ENCODE results near the gene RAD9A. TPM values are rescaled to one million over a fixed set of nuclear protein-coding genes. Genes with fewer than 3 reads are reported as not detected.
A peak's percentile ranks its signal among the peaks of the same experiment; 100 is the strongest.

RAD9A gene
- total RNA-seq, 1 donor: 7.6 TPM

DNA sequence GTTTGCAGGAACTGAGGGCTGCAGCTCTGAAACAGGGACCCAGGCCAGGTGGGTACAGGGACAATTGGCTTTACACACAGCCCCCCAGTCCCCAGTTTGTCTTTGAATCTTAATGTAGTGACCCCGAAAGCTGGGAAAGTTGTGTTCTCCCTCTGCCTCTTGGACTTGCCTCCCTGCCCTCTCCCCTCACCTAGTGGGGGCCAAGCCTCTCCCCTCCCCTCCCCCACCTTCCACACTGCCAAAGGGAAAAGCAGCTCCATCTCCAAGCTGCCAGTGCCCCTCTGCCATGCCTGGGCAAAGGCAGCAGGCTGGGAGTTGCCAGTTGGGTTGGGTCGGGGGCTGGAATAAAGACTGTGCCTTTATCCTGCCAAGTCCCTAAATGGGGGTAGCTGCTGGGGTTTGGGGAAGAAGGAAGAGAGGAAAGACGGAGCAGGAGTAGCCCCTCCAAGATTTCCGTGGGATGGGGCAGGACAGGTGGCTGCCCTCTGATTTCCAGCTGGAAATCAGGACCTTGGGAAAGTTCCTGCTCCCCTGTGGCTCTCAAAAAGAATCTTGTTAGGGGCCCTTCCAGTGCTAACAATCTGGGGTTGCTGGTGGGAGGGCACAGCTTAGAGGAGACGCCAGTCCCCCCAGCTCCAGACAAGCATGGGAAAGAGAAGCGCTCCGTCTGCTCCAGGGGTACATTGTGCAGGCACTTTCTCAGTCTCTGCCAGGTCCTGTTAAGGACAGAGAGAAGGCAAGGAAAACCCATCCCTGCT lies 15.5 kb upstream of the RAD9A start:
- Histone ChIP-seq H3K36me3 (ENCODE audit: insufficient read depth, low read length) (no peaks in the 10 kb centered on the region), H3K27me3 (ENCODE audit: insufficient read depth, low read length) (no peaks in the 10 kb centered on the region), H3K4me1 (ENCODE audit: insufficient read depth, low read length) (peaks cover 46% of the 10 kb centered on the region), H3K79me2 (ENCODE audit: insufficient read depth, low read length) (peaks cover 17% of the 10 kb centered on the region), H3K27ac (ENCODE audit: low read depth, low read length) (no peak overlapping the region), H2AFZ (ENCODE audit: low read length) (no peak overlapping the region), H3K4me3 (ENCODE audit: insufficient read depth, low read length) (no peak overlapping the region), H4K20me1 (ENCODE audit: insufficient read depth, low read length) (peaks cover 7% of the 10 kb centered on the region), H3K4me2 (ENCODE audit: insufficient read depth, low read length) (no peak overlapping the region), H3K9me3 (ENCODE audit: low read depth, low read length) (no peaks in the 10 kb centered on the region)
- peak; percentile 64 for DNase-seq (ENCODE audit: insufficient read length, low spot score, missing footprints)
- TF ChIP-seq, protein P1, sequence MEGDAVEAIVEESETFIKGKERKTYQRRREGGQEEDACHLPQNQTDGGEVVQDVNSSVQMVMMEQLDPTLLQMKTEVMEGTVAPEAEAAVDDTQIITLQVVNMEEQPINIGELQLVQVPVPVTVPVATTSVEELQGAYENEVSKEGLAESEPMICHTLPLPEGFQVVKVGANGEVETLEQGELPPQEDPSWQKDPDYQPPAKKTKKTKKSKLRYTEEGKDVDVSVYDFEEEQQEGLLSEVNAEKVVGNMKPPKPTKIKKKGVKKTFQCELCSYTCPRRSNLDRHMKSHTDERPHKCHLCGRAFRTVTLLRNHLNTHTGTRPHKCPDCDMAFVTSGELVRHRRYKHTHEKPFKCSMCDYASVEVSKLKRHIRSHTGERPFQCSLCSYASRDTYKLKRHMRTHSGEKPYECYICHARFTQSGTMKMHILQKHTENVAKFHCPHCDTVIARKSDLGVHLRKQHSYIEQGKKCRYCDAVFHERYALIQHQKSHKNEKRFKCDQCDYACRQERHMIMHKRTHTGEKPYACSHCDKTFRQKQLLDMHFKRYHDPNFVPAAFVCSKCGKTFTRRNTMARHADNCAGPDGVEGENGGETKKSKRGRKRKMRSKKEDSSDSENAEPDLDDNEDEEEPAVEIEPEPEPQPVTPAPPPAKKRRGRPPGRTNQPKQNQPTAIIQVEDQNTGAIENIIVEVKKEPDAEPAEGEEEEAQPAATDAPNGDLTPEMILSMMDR (IDR thresholded peaks at IDR 0.05; ENCODE audit: extremely low read depth, low read depth, low read length): no peak

- H3K4me2 ChIP-seq (ENCODE audit: insufficient read depth, low read length): no peak overlapping the region
- H3K79me2 ChIP-seq (ENCODE audit: insufficient read depth, low read length): peaks cover 8% of the 10 kb centered on the region
- DNase-seq (ENCODE audit: insufficient read length, low spot score, missing footprints): peak; percentile 78
- no peaks in the 10 kb centered on the region for H4K20me1 ChIP-seq (ENCODE audit: insufficient read depth, low read length)
- no peaks in the 10 kb centered on the region for H3K27me3 ChIP-seq (ENCODE audit: insufficient read depth, low read length)
- TF ChIP-seq, protein P1 (IDR thresholded peaks at IDR 0.05; ENCODE audit: extremely low read depth, low read depth, low read length): no peak
- H3K9me3 ChIP-seq (ENCODE audit: low read depth, low read length): no peaks in the 10 kb centered on the region
- no peaks in the 10 kb centered on the region for H3K36me3 ChIP-seq (ENCODE audit: insufficient read depth, low read length)
- peaks cover 38% of the 10 kb centered on the region for H3K4me1 ChIP-seq (ENCODE audit: insufficient read depth, low read length)
- no peak overlapping the region for H2AFZ ChIP-seq (ENCODE audit: low read length)
- no peak overlapping the region for H3K4me3 ChIP-seq (ENCODE audit: insufficient read depth, low read length)
- no peak overlapping the region for H3K27ac ChIP-seq (ENCODE audit: low read depth, low read length)
These were observed 14.6 kb upstream of the RAD9A start for GRCh38 chr11:67376873-67377808.

GRCh38 chr11:67378544-67378943 lies 13.2 kb upstream of the RAD9A start:
- H3K27ac ChIP-seq (ENCODE audit: low read depth, low read length): no peak overlapping the region
- peaks cover 41% of the 10 kb centered on the region for H3K4me1 ChIP-seq (ENCODE audit: insufficient read depth, low read length)
- no peaks in the 10 kb centered on the region for H3K27me3 ChIP-seq (ENCODE audit: insufficient read depth, low read length)
- H3K4me3 ChIP-seq (ENCODE audit: insufficient read depth, low read length): no peak overlapping the region
- no peaks in the 10 kb centered on the region for H3K9me3 ChIP-seq (ENCODE audit: low read depth, low read length)
- TF ChIP-seq, protein P1 (IDR thresholded peaks at IDR 0.05; ENCODE audit: extremely low read depth, low read depth, low read length): no peak
- H3K79me2 ChIP-seq (ENCODE audit: insufficient read depth, low read length): no peaks in the 10 kb centered on the region
- H3K4me2 ChIP-seq (ENCODE audit: insufficient read depth, low read length): no peak overlapping the region
- H3K36me3 ChIP-seq (ENCODE audit: insufficient read depth, low read length): no peaks in the 10 kb centered on the region
- DNase-seq (ENCODE audit: insufficient read length, low spot score, missing footprints): peak; percentile 30
- H2AFZ ChIP-seq (ENCODE audit: low read length): no peak overlapping the region
- no peaks in the 10 kb centered on the region for H4K20me1 ChIP-seq (ENCODE audit: insufficient read depth, low read length)
